ENCODE measurements around the gene MTPN. TPM values are rescaled to one million over a fixed set of nuclear protein-coding genes. Genes with fewer than 3 reads are reported as not detected.
A peak's percentile ranks its signal among the peaks of the same experiment; 100 is the strongest.

The MTPN gene, protein sequence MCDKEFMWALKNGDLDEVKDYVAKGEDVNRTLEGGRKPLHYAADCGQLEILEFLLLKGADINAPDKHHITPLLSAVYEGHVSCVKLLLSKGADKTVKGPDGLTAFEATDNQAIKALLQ
- total RNA-seq (100 to 1,000 TPM in 2 of 9 donors, 10 to 100 TPM in 7; 53.8 to 116 (median 90.5) TPM), polyA plus RNA-seq (10 to 100 TPM; 16.7 to 90.6 (median 29.7) TPM)
- long read RNA-seq, donor 1, transcript MTPN-201 (4 exons, 3,738 nt) = major isoform, 29 of 29 reads
- long read RNA-seq, donor 1, partial matches to known transcripts = 0 of 29 reads
- long read RNA-seq, donor 1, other reads (novel, unspliced or antisense) = 0 of 29 reads
- long read RNA-seq, donor 2, transcript MTPN-201 (4 exons, 3,738 nt) = major isoform, 35 of 59 reads
- long read RNA-seq, donor 2, partial matches to known transcripts = 18 of 59 reads
- long read RNA-seq, donor 2, other reads (novel, unspliced or antisense) = 6 of 59 reads
- long read RNA-seq, donor 3, transcript MTPN-201 (4 exons, 3,738 nt) = major isoform, 26 of 26 reads
- long read RNA-seq, donor 3, partial matches to known transcripts = 0 of 26 reads
- long read RNA-seq, donor 3, other reads (novel, unspliced or antisense) = 0 of 26 reads
- long read RNA-seq, donor 4, transcript MTPN-201 (4 exons, 3,738 nt) = major isoform, 49 of 53 reads
- long read RNA-seq, donor 4, partial matches to known transcripts = 0 of 53 reads
- long read RNA-seq, donor 4, other reads (novel, unspliced or antisense) = 4 of 53 reads
- long read RNA-seq, donor 5, transcript MTPN-201 (4 exons, 3,738 nt) = major isoform, 7 of 7 reads
- long read RNA-seq, donor 5, partial matches to known transcripts = 0 of 7 reads
- long read RNA-seq, donor 5, other reads (novel, unspliced or antisense) = 0 of 7 reads
- long read RNA-seq, donor 6, transcript MTPN-201 (4 exons, 3,738 nt) = major isoform, 55 of 55 reads
- long read RNA-seq, donor 6, partial matches to known transcripts = 0 of 55 reads
- long read RNA-seq, donor 6, other reads (novel, unspliced or antisense) = 0 of 55 reads
- long read RNA-seq, donor 7, transcript MTPN-201 (4 exons, 3,738 nt) = major isoform, 23 of 23 reads
- long read RNA-seq, donor 7, partial matches to known transcripts = 0 of 23 reads
- long read RNA-seq, donor 7, other reads (novel, unspliced or antisense) = 0 of 23 reads
- long read RNA-seq, donor 8, transcript MTPN-201 (4 exons, 3,738 nt) = major isoform, 52 of 52 reads
- long read RNA-seq, donor 8, partial matches to known transcripts = 0 of 52 reads
- long read RNA-seq, donor 8, other reads (novel, unspliced or antisense) = 0 of 52 reads
- long read RNA-seq, donor 9, transcript MTPN-201 (4 exons, 3,738 nt) = major isoform, 20 of 20 reads
- long read RNA-seq, donor 9, partial matches to known transcripts = 0 of 20 reads
- long read RNA-seq, donor 9, other reads (novel, unspliced or antisense) = 0 of 20 reads
- long read RNA-seq, donor 10, transcript MTPN-201 (4 exons, 3,738 nt) = major isoform, 23 of 23 reads
- long read RNA-seq, donor 10, partial matches to known transcripts = 0 of 23 reads
- long read RNA-seq, donor 10, other reads (novel, unspliced or antisense) = 0 of 23 reads

DNA sequence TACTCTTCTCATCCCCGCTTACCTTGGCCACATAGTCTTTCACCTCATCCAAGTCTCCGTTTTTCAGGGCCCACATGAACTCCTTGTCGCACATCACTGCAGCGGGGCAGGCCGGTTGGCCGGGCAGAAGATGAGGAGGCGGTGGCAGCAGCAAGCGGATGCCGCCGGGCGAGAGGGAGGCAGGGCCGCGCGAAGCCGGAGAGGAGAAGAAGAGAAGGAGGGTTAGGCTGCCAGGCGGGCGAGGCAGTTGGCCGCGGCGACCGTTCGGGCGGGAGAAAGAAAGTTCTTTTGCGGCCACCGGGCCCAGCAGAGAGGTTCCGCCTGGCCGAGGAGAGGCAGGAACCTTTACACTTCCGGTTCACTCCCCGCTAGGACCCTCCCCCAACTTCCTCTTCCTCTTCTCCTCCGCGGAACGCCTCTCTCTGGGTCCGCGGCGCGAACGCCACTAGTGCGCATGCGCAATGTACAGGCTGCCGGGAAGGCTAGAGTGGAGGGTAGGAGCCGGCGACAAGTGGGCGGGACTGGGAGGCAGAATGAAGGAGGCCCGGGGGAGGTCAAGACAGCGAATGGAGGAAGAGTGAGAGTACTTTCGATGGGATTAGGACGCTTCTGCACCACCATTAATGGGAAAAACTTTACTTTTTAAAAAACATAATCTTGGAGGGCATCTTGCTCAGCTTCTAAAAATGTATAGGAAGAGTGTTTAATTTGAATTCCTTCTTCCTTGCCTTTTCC lies at the start of gene MTPN:
Gene MTPN, minus strand, starts transcription at position 353 of the 735 bp plus-strand sequence. Its CDS starts 259 bp downstream, at position 94.
- intact Hi-C loops (cut with DNase I) = no loop called here
- Histone ChIP-seq H3K27ac (peak within 1 kb of the TSS; percentile 61 to 91 (median 69)), H3K27me3 (no peaks in the 10 kb centered on the region), H3K4me1 (replicated peaks in 1 of 2) (peaks cover 29 to 63% of the 10 kb centered on the region in 2 donors), H3K36me3 (replicated peaks in 1 of 2) (no peaks in the 10 kb centered on the region), H3K4me3 (peak within 1 kb of the TSS; percentile 85 to 93 (median 90)), H3K9me3 (replicated peaks in 1 of 3) (no peaks in the 10 kb centered on the region)
- DNase-seq = peak; percentile 98 to 99 (median 99)
- 0 to 1% (median 1%) methylated on average over 38 to 47 of the region's 47 CpGs for WGBS, 4 donors
- TF ChIP-seq, protein P1, sequence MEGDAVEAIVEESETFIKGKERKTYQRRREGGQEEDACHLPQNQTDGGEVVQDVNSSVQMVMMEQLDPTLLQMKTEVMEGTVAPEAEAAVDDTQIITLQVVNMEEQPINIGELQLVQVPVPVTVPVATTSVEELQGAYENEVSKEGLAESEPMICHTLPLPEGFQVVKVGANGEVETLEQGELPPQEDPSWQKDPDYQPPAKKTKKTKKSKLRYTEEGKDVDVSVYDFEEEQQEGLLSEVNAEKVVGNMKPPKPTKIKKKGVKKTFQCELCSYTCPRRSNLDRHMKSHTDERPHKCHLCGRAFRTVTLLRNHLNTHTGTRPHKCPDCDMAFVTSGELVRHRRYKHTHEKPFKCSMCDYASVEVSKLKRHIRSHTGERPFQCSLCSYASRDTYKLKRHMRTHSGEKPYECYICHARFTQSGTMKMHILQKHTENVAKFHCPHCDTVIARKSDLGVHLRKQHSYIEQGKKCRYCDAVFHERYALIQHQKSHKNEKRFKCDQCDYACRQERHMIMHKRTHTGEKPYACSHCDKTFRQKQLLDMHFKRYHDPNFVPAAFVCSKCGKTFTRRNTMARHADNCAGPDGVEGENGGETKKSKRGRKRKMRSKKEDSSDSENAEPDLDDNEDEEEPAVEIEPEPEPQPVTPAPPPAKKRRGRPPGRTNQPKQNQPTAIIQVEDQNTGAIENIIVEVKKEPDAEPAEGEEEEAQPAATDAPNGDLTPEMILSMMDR (IDR thresholded peaks at IDR 0.05) = no peak
- TF ChIP-seq POLR2A (IDR thresholded peaks at IDR 0.05) = peak; percentile 33 to 56

DNA sequence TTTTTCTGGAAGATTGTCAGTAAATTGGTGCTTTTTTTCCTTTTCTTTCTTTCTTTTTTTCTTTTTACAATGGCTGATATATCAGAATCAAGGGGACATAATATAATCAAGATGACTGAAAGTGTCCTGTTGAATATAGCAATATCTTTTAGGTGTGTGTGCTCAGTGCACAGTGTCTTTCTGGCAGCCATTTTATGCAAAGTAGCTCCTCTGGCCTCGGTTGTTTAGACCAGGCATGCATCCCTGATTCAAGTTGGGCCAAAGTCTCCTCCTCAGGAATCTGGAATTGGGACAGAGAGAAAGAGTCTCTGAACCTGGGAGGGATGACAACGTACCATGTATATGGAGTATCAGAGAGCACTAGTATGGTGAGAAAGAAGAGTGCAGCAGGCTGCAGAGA lies 49.0 kb upstream of the MTPN start:
- 85 to 92% (median 86%) methylated on average over 2 of the region's 2 CpGs for WGBS, 4 donors
- intact Hi-C loops (cut with DNase I) = no loop called here
- no peaks in the 10 kb centered on the region for H3K27me3 ChIP-seq
- TF ChIP-seq, protein P1 (IDR thresholded peaks at IDR 0.05) = no peak
- no peak for TF ChIP-seq POLR2A (IDR thresholded peaks at IDR 0.05)
- DNase-seq = no peak
- no peak overlapping the region for H3K4me3 ChIP-seq
- no peaks in the 10 kb centered on the region for H3K9me3 ChIP-seq (replicated peaks in 1 of 3)
- H3K27ac ChIP-seq = no peak overlapping the region
- H3K36me3 ChIP-seq (replicated peaks in 1 of 2) = no peaks in the 10 kb centered on the region
- no peaks in the 10 kb centered on the region for H3K4me1 ChIP-seq (replicated peaks in 1 of 2)

DNA sequence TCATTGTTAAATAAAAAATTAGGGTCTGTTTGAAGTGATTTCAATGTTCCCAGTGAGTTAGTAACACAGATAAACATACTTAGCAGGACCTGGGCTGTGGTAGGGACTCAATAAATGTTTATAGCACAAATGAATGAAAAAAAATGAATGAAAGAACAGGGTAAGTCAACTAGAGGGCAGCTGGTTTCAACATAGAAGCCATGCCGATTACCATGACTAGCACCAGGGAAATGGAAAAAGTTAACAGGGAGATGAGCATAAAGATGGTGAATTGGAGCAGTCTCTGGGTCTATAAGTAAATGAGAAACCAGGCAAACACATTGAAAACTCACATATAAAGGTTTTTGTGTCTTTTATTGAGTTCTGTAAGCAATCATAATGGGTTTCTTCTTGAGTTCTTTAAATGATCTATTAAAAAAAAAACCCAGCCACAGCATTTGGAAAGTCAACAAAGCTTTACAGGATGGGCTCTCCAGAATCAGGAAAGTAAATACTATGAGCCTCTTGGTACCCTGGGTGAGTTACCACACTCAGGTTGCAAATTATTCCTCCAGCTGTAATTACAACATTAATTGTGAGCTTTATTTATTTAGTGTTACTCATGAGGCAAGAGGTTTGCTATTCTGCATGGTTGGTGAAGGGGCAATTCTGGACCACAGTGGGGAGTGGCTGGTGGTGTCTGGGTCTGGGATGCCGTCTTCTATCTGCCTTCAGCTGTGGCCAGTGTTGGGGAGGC lies 46.1 kb upstream of the MTPN start:
- Histone ChIP-seq H3K36me3 (replicated peaks in 1 of 2) (no peaks in the 10 kb centered on the region), H3K4me1 (replicated peaks in 1 of 2) (no peaks in the 10 kb centered on the region), H3K27me3 (no peaks in the 10 kb centered on the region), H3K27ac (no peak overlapping the region), H3K4me3 (no peak overlapping the region), H3K9me3 (replicated peaks in 1 of 3) (no peaks in the 10 kb centered on the region)
- no peak for DNase-seq
- TF ChIP-seq, protein P1 (IDR thresholded peaks at IDR 0.05) = no peak
- no peak for TF ChIP-seq POLR2A (IDR thresholded peaks at IDR 0.05)
- intact Hi-C loops (cut with DNase I) = no loop called here
- WGBS, 4 donors = 82 to 92% (median 90%) methylated on average over 2 of the region's 2 CpGs
